MM.1S (cell line): ENCODE measurements around the gene LCA5L.

Source experiments
- DNase-seq: peaks from one replicate; pipeline ENCODE4 v3.0.0-alpha.2; 2015
- H2AFZ ChIP-seq: fragments of 300-600 bp; sonication (generic); 2 replicates; pipeline ENCODE4 v1.6.0; 2016; ENCODE audit warnings: antibody characterized with exemption, low read length
- H3F3A ChIP-seq: fragments of 300-600 bp; sonication (generic); 2 replicates; pipeline ENCODE4 v1.6.1; 2016; ENCODE audit warnings: mild to moderate bottlenecking, antibody characterized with exemption, low read length, moderate library complexity, mixed read lengths; ENCODE audit not compliant: insufficient read depth
- H3K27ac ChIP-seq: fragments of 300-600 bp; sonication (generic); 2 replicates; pipeline ENCODE4 v1.5.1; 2016; ENCODE audit warnings: mild to moderate bottlenecking, low read length
- H3K27me3 ChIP-seq: fragments of 300-600 bp; sonication (generic); replicated peaks from 2 replicates; pipeline ENCODE4 v1.6.0; 2016; ENCODE audit warnings: low read length; ENCODE audit not compliant: insufficient read depth
- H3K36me3 ChIP-seq: fragments of 300-600 bp; sonication (generic); replicated peaks from 2 replicates; pipeline ENCODE4 v1.6.1; 2016; ENCODE audit warnings: mild to moderate bottlenecking, low read length, mixed read lengths; ENCODE audit not compliant: insufficient read depth
- H3K4me1 ChIP-seq: fragments of 300-600 bp; sonication (generic); 2 replicates; pipeline ENCODE4 v1.6.1; 2016; ENCODE audit warnings: low read length, mixed read lengths
- H3K4me2 ChIP-seq: fragments of 300-600 bp; sonication (generic); 2 replicates; pipeline ENCODE4 v1.6.0; 2016; ENCODE audit warnings: low read depth, low read length
- H3K4me3 ChIP-seq: fragments of 300-600 bp; sonication (generic); 2 replicates; pipeline ENCODE4 v1.5.1; 2016; ENCODE audit warnings: low read length, mixed read lengths
- H3K79me2 ChIP-seq: fragments of 300-600 bp; sonication (generic); 2 replicates; pipeline ENCODE4 v1.6.1; 2016; ENCODE audit warnings: mixed run types, low read length, mixed read lengths
- H3K9ac ChIP-seq: fragments of 300-600 bp; sonication (generic); 2 replicates; pipeline ENCODE4 v1.6.1; 2016; ENCODE audit warnings: low read length, mixed read lengths
- H3K9me2 ChIP-seq: fragments of 300-600 bp; sonication (generic); replicated peaks from 2 replicates; pipeline ENCODE4 v1.6.1; 2016; ENCODE audit warnings: mild to moderate bottlenecking, low read length, mixed read lengths; ENCODE audit not compliant: insufficient read depth
- H3K9me3 ChIP-seq: fragments of 300-600 bp; sonication (generic); replicated peaks from 2 replicates; pipeline ENCODE4 v1.6.1; 2016; ENCODE audit warnings: mild to moderate bottlenecking, low read length, mixed read lengths; ENCODE audit not compliant: insufficient read depth
- H4K20me1 ChIP-seq: fragments of 300-600 bp; sonication (generic); 2 replicates; pipeline ENCODE4 v1.6.1; 2016; ENCODE audit warnings: mild to moderate bottlenecking, low read length, moderate library complexity, mixed read lengths; ENCODE audit not compliant: insufficient read depth
- CTCF ChIP-seq: fragments of 300-600 bp; sonication (generic); IDR thresholded peaks from 2 replicates; pipeline ENCODE4 v1.5.1; 2016; ENCODE audit warnings: antibody characterized with exemption, low read length, mixed read lengths
- EZH2 ChIP-seq: fragments of 300-600 bp; sonication (generic); optimal IDR thresholded peaks from 2 replicates; pipeline ENCODE3; 2017; ENCODE audit warnings: low read depth, mild to moderate bottlenecking, antibody characterized with exemption, low read length, mixed read lengths
- EZH2phosphoT487 ChIP-seq: fragments of 300-600 bp; sonication (generic); IDR thresholded peaks from 2 replicates; pipeline ENCODE4 v1.6.1; 2018; ENCODE audit warnings: antibody characterized with exemption, low read length

The LCA5L gene

GRCh38 chr21:39483917-39484316, 38.3 kb upstream of the LCA5L start:
- no peak overlapping the region for H2AFZ ChIP-seq
- TF ChIP-seq EZH2 = no peak
- no peak for TF ChIP-seq CTCF
- TF ChIP-seq EZH2phosphoT487 = no peak
- no peaks in the 10 kb centered on the region for H3K9me2 ChIP-seq
- H3K9ac ChIP-seq = no peak overlapping the region
- no peak for DNase-seq
- no peaks in the 10 kb centered on the region for H3K27me3 ChIP-seq
- H3K27ac ChIP-seq = no peak overlapping the region
- H3K9me3 ChIP-seq = no peaks in the 10 kb centered on the region
- H3K4me2 ChIP-seq = no peak overlapping the region
- H3K4me1 ChIP-seq = no peaks in the 10 kb centered on the region
- no peaks in the 10 kb centered on the region for H3F3A ChIP-seq
- no peaks in the 10 kb centered on the region for H3K36me3 ChIP-seq
- no peaks in the 10 kb centered on the region for H3K79me2 ChIP-seq
- no peak overlapping the region for H3K4me3 ChIP-seq
- H4K20me1 ChIP-seq = no peaks in the 10 kb centered on the region

DNA sequence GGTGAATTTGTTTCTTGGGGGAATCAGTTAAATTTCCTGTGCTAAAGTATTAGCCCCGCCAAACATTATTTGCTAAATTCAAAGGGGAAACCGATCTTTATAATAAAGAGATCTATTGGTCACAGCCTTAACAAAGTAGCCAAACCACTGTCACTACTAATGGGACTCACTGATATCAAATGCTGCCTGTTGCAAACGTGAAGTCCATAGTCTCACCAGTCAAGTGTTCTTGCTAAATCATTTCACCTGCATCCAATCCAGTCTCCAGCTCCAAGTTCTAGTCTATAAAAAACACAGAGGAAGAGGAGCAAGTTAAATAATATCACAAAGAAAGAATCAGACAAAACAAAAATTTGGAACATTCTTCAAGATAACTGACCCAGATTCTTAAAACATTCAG, 36.3 kb upstream of the LCA5L start:
- Histone ChIP-seq H3K4me3 (no peak overlapping the region), H3K9ac (no peak overlapping the region), H3K4me1 (no peaks in the 10 kb centered on the region), H3K9me3 (no peaks in the 10 kb centered on the region), H3K36me3 (no peaks in the 10 kb centered on the region), H3K27ac (no peak overlapping the region), H3K79me2 (no peaks in the 10 kb centered on the region), H4K20me1 (no peaks in the 10 kb centered on the region), H3K9me2 (no peaks in the 10 kb centered on the region), H2AFZ (no peak overlapping the region), H3F3A (no peaks in the 10 kb centered on the region), H3K27me3 (no peaks in the 10 kb centered on the region), H3K4me2 (no peak overlapping the region)
- DNase-seq = no peak
- TF ChIP-seq CTCF = no peak
- TF ChIP-seq EZH2 = no peak
- no peak for TF ChIP-seq EZH2phosphoT487

GRCh38 chr21:39480271-39480670, 34.7 kb upstream of the LCA5L start:
- TF ChIP-seq EZH2phosphoT487 (no peak), CTCF (no peak), EZH2 (no peak)
- DNase-seq = no peak
- H3K4me3 ChIP-seq = no peak overlapping the region

More at GRCh38 chr21:39480271-39480670, 34.7 kb upstream of the LCA5L start:
- Histone ChIP-seq H3K4me1 (no peaks in the 10 kb centered on the region), H3K9ac (no peak overlapping the region), H3K79me2 (no peaks in the 10 kb centered on the region), H3K27me3 (no peaks in the 10 kb centered on the region), H2AFZ (no peak overlapping the region), H3K9me2 (no peaks in the 10 kb centered on the region), H3K36me3 (no peaks in the 10 kb centered on the region), H3K4me2 (no peak overlapping the region), H3K27ac (no peak overlapping the region), H4K20me1 (no peaks in the 10 kb centered on the region), H3K9me3 (no peaks in the 10 kb centered on the region), H3F3A (no peaks in the 10 kb centered on the region)
